ENCODE results near the gene FARP2. TPM values are rescaled to one million over a fixed set of nuclear protein-coding genes. Genes with fewer than 3 reads are reported as not detected.
"Not testable (repeated sequence)": the region's sequence is repeated elsewhere in the genome, so short reads cannot be mapped to it uniquely, and the experiment has no call there.

Gene FARP2
- total and polyA plus RNA-seq, 2 of the 4 experiments (the other 2 are of a cell fraction) = 17.1 to 30.8 TPM

DNA sequence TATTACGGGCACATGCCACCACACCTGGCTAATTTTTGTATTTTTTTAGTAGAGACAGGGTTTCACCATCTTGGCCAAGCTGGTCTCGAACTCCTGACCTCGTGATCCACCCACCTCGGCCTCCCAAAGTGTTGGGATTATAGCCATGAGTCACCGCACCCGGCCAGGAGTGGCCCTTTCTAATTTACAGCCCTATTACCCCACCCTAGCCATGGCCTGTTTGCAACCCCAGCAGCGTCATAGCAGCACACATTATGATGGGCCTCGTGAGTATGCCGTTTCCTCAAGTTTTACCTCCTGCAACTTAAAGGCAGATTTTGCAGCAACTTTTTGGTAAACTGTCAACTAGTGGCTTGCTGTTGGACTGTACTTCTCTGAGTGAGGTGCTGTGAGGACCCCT lies 97.8 kb downstream of the FARP2 start:
- H4K91ac ChIP-seq (ENCODE audit: insufficient read depth, low read depth, low read length); POLR2A ChIA-PET (ENCODE audit: unreplicated experiment); H2BK120ac ChIP-seq (ENCODE audit: low read depth, low read length); H3K14ac ChIP-seq (replicated peaks; ENCODE audit: low read depth, low read length); dilution Hi-C loops (cut with HindIII; ENCODE audit: low sequenced_read_pairs, unreplicated experiment); H2BK5ac ChIP-seq (ENCODE audit: low read depth, low read length, poor library complexity, severe bottlenecking); H3K56ac ChIP-seq (ENCODE audit: extremely low read depth, insufficient read depth, low read length); H2BK15ac ChIP-seq (ENCODE audit: low read depth, low read length); H2BK20ac ChIP-seq (ENCODE audit: low read depth, low read length); DNase-seq; H3K4me1 ChIP-seq (ENCODE audit: control insufficient read depth, insufficient read depth, low read length); H3K9ac ChIP-seq (ENCODE audit: low read depth, low read length); H2AFZ ChIP-seq (replicated peaks; ENCODE audit: low read length, poor library complexity); H3K36me3 ChIP-seq (ENCODE audit: control insufficient read depth, insufficient read depth, low read length); in situ Hi-C loops (cut with MboI; ENCODE audit: low sequenced_read_pairs); H3K4me2 ChIP-seq (ENCODE audit: low read depth, low read length); H3K27ac ChIP-seq (ENCODE audit: insufficient read depth, low read length); CTCF ChIA-PET; H3K9me1 ChIP-seq (ENCODE audit: insufficient read depth, low read length); H3K27me3 ChIP-seq (ENCODE audit: control insufficient read depth, insufficient read depth, low read length); H3K18ac ChIP-seq (ENCODE audit: low read depth, low read length); H4K20me1 ChIP-seq (ENCODE audit: insufficient read depth, low read length); H4K5ac ChIP-seq (ENCODE audit: low read depth, low read length); H3K79me1 ChIP-seq (ENCODE audit: low read depth in 1 of 2, low read length in 2 of 2); H3K23ac ChIP-seq (ENCODE audit: low read depth, low read length); ATAC-seq (ENCODE audit: low read depth); H3K4ac ChIP-seq (ENCODE audit: low read depth, low read length); H3K4me3 ChIP-seq (ENCODE audit: insufficient read depth, low read depth, low read length); H2AK5ac ChIP-seq (ENCODE audit: low read depth, low read length); H3K9me3 ChIP-seq (ENCODE audit: control insufficient read depth, insufficient read depth, low read length); H4K8ac ChIP-seq (ENCODE audit: low read depth in 2 of 2, low read length in 2 of 2); BruUV-seq (replicated peaks): not testable (repeated sequence)
- peak overlapping the region; percentile 55 for H2AK9ac ChIP-seq (replicated peaks; ENCODE audit: low read depth, low read length, poor library complexity)
- WGBS, 2 experiments (ENCODE audit: extremely low coverage in 2 of 2, insufficient read length in 1 of 2) = 92% methylated on average over 2 of the region's 9 CpGs; no CpG with 5 or more reads in 1 of the 2 experiments
- intact Hi-C loops (cut with micrococcal nuclease) = loop anchor here (5.0 kb wide), 1 partner anchor 37 kb away; no protein-coding TSS in a partner anchor

Data from IMR-90 (cell line).